ENCODE results near the gene STX19.

GRCh38 chr3:94024385-94024784 is 4.0 kb downstream of the STX19 start:
- TF ChIP-seq POLR2AphosphoS5 (IDR thresholded peaks at IDR 0.05) (no peak), POLR2A (IDR thresholded peaks at IDR 0.05) (no peak)

All from spleen (tissue), 3 donors.